PC-3 (cell line): Measurements from ENCODE around the gene ADAMTSL5. TPM values are rescaled to one million over a fixed set of nuclear protein-coding genes. Genes with fewer than 3 reads are reported as not detected.

Experiments used
- ATAC-seq: fragments of 200-7000 bp; cut with Tn5 transposase; 2 replicates; pipeline ENCODE4 v1.9.1; 2020; ENCODE audit warnings: mild to moderate bottlenecking, moderate library complexity
- BruUV-seq: library from RNA; stranded (reverse); fragments of 400-500 nt; replicated peaks from 2 replicates; lab custom pipeline; 2021; lab: Mats Ljungman, UMichigan
- CTCF ChIA-PET: fragments of 300-600 bp; sonication (Branson Sonifier 250); formaldehyde crosslinking; loops from one replicate; lab custom pipeline; 2022; ENCODE audit warnings: antibody characterized with exemption; lab: Charles Lee
- POLR2A ChIA-PET: fragments of 300-600 bp; sonication (Branson Sonifier 250); formaldehyde crosslinking; loops from one replicate; lab custom pipeline; 2022; ENCODE audit warnings: antibody characterized with exemption; ENCODE audit not compliant: unreplicated experiment; lab: Charles Lee
- DNase-seq: peaks from one replicate; pipeline ENCODE4 v3.0.0-alpha.2; 2015
- H2AFZ ChIP-seq: fragments of 300-600 bp; sonication (generic); 2 replicates; pipeline ENCODE4 v1.6.0; 2016; ENCODE audit warnings: antibody characterized with exemption, low read length
- H3F3A ChIP-seq: fragments of 300-600 bp; sonication (generic); one replicate; pipeline ENCODE4 v1.6.0; 2017; ENCODE audit warnings: antibody characterized with exemption, low read length, control low read depth, mild to moderate bottlenecking; ENCODE audit not compliant: unreplicated experiment
- H3K27ac ChIP-seq: fragments of 300-600 bp; sonication (generic); 2 replicates; pipeline ENCODE4 v1.5.1; 2016; ENCODE audit warnings: mild to moderate bottlenecking, low read length
- H3K27me3 ChIP-seq: fragments of 300-600 bp; sonication (generic); 2 replicates; pipeline ENCODE4 v1.6.1; 2016; ENCODE audit warnings: low read length, mixed read lengths
- H3K36me3 ChIP-seq: fragments of 300-600 bp; sonication (generic); 2 replicates; pipeline ENCODE4 v1.6.1; 2016; ENCODE audit warnings: low read depth, mixed run types, low read length, mixed read lengths
- H3K4me1 ChIP-seq: fragments of 300-600 bp; sonication (generic); 2 replicates; pipeline ENCODE4 v1.5.1; 2016; ENCODE audit warnings: low read length; ENCODE audit not compliant: insufficient read depth
- H3K4me2 ChIP-seq: fragments of 300-600 bp; sonication (generic); 2 replicates; pipeline ENCODE4 v1.6.0; 2016; ENCODE audit warnings: low read length
- H3K4me3 ChIP-seq: fragments of 300-600 bp; sonication (generic); 2 replicates; pipeline ENCODE4 v1.5.1; 2016; ENCODE audit warnings: mild to moderate bottlenecking, low read length, mixed read lengths
- H3K79me2 ChIP-seq: fragments of 300-600 bp; sonication (generic); 2 replicates; pipeline ENCODE4 v1.6.1; 2017; ENCODE audit warnings: low read length, mixed read lengths
- H3K9ac ChIP-seq: fragments of 300-600 bp; sonication (generic); 2 replicates; pipeline ENCODE4 v1.6.0; 2016; ENCODE audit warnings: mild to moderate bottlenecking, low read length
- H3K9me2 ChIP-seq: fragments of 300-600 bp; sonication (generic); replicated peaks from 2 replicates; pipeline ENCODE4 v1.6.1; 2016; ENCODE audit warnings: mixed run types, low read length, mixed read lengths
- H3K9me3 ChIP-seq: fragments of 300-600 bp; sonication (generic); 2 replicates; pipeline ENCODE4 v1.6.1; 2016; ENCODE audit warnings: low read length, mixed read lengths
- H4K20me1 ChIP-seq: fragments of 300-600 bp; sonication (generic); 2 replicates; pipeline ENCODE4 v1.6.1; 2016; ENCODE audit warnings: low read length, mixed read lengths
- CTCF ChIP-seq: fragments of 300-600 bp; sonication (generic); conservative IDR thresholded peaks from 2 replicates; pipeline ENCODE4 v1.5.1; 2017; ENCODE audit warnings: antibody characterized with exemption, low read depth, mild to moderate bottlenecking, low read length
- EZH2 ChIP-seq: fragments of 300-600 bp; sonication (generic); IDR thresholded peaks from one replicate; pipeline ENCODE4 v1.6.1; 2017; ENCODE audit warnings: antibody characterized with exemption, mild to moderate bottlenecking, low read length; ENCODE audit not compliant: unreplicated experiment
- EZH2phosphoT487 ChIP-seq: fragments of 300-600 bp; sonication (generic); IDR thresholded peaks from 2 replicates; pipeline ENCODE4 v1.6.1; 2018; ENCODE audit warnings: mild to moderate bottlenecking, antibody characterized with exemption, low read length, borderline replicate concordance
- intact Hi-C: fragments of 100-400 bp; cut with micrococcal nuclease; formaldehyde crosslinking; loops from 2 replicates; pipeline ENCODE4 v1.9.0; 2023
- total RNA-seq: library from RNA; depleted of rRNA; stranded (reverse); fragments of >200 nt; gene quantifications from 2 replicates; pipeline ENCODE4 v1.2.3, GENCODE V29; 2014

The ADAMTSL5 gene
- total RNA-seq, 1 experiment from 2014 or later, result 5.0 TPM

GRCh38 chr19:1514986-1515721 is 2.3 kb upstream of the ADAMTSL5 start:
- H3K9me3 ChIP-seq, result no peaks in the 10 kb centered on the region
- no peaks in the 10 kb centered on the region for H3F3A ChIP-seq
- DNase-seq (no peak), ATAC-seq (no peak)
- BruUV-seq, result no TSS peak
- TF ChIP-seq EZH2, result no peak
- TF ChIP-seq CTCF, result no peak
- TF ChIP-seq EZH2phosphoT487, result no peak
- no peaks in the 10 kb centered on the region for H3K27me3 ChIP-seq
- CTCF ChIA-PET, result no interaction called here
- H3K4me1 ChIP-seq, result 0 out of 2 replicates have a peak, but pooled peaks cover 3% of the 10 kb centered on the region
- no peak overlapping the region for H3K9ac ChIP-seq
- H3K9me2 ChIP-seq, result no peaks in the 10 kb centered on the region
- H4K20me1 ChIP-seq, result no peaks in the 10 kb centered on the region
- POLR2A ChIA-PET, result no interaction called here
- no peaks in the 10 kb centered on the region for H3K36me3 ChIP-seq
- H3K27ac ChIP-seq, result no peak overlapping the region
- H3K4me2 ChIP-seq, result no peak overlapping the region
- intact Hi-C loops, result no loop called here
- H2AFZ ChIP-seq, result no peak overlapping the region
- no peak overlapping the region for H3K4me3 ChIP-seq
- peaks cover 3% of the 10 kb centered on the region; the same call in 1 of the 2 replicates for H3K79me2 ChIP-seq

- TF ChIP-seq CTCF (no peak), EZH2phosphoT487 (no peak), EZH2 (no peak)
- ATAC-seq (no peak), DNase-seq (no peak)
- no peaks in the 10 kb centered on the region for H3K9me2 ChIP-seq
- H3K27ac ChIP-seq, result no peak overlapping the region
- H3K4me3 ChIP-seq, result no peak overlapping the region
- intact Hi-C loops, result no loop called here
- ChIA-PET CTCF (no interaction called here), POLR2A (no interaction called here)
- H3K27me3 ChIP-seq, result no peaks in the 10 kb centered on the region
- no peaks in the 10 kb centered on the region for H3K36me3 ChIP-seq
- no peak overlapping the region for H3K9ac ChIP-seq
- 0 out of 2 replicates have a peak, but pooled peaks cover 3% of the 10 kb centered on the region for H3K4me1 ChIP-seq
- H2AFZ ChIP-seq, result no peak overlapping the region
- peaks cover 3% of the 10 kb centered on the region; the same call in 1 of the 2 replicates for H3K79me2 ChIP-seq
- no TSS peak for BruUV-seq
- H3F3A ChIP-seq, result no peaks in the 10 kb centered on the region
- H4K20me1 ChIP-seq, result no peaks in the 10 kb centered on the region
- H3K9me3 ChIP-seq, result no peaks in the 10 kb centered on the region
- no peak overlapping the region for H3K4me2 ChIP-seq
These were observed 1.5 kb upstream of the ADAMTSL5 start for GRCh38 chr19:1514295-1514661.
